Muscle layer of duodenum (tissue), 2 donors: ENCODE results near the gene SLC35E1.

ENCODE experiments used
- H3K27ac ChIP-seq: one replicate; pipeline ENCODE4 v1.7.0; 2013; ENCODE audit warnings: mild to moderate bottlenecking, low read length
- H3K27me3 ChIP-seq: one replicate; pipeline ENCODE4 v1.7.0; 2013; ENCODE audit warnings: low read depth, mild to moderate bottlenecking, control low read depth, low read length
- H3K36me3 ChIP-seq, 2 donors: one replicate each; pipeline ENCODE4 v1.7.0; 2013; ENCODE audit warnings: low read length in 2 of 2, control low read depth in 1 of 2, mild to moderate bottlenecking in 1 of 2; ENCODE audit not compliant: insufficient read depth in 2 of 2, control insufficient read depth in 1 of 2
- H3K4me1 ChIP-seq, 2 donors: one replicate each; pipeline ENCODE4 v1.7.0; 2013; ENCODE audit warnings: low read length in 2 of 2, mild to moderate bottlenecking in 2 of 2, control low read depth in 1 of 2, moderate library complexity in 1 of 2; ENCODE audit not compliant: insufficient read depth in 2 of 2, control insufficient read depth in 1 of 2
- H3K4me3 ChIP-seq, 2 donors: one replicate each; pipeline ENCODE4 v1.7.0; 2013; ENCODE audit warnings: low read length in 2 of 2, low read depth in 1 of 2, mild to moderate bottlenecking in 1 of 2
- H3K9me3 ChIP-seq, 2 donors: one replicate each; pipeline ENCODE4 v1.7.0; 2013; ENCODE audit warnings: low read length in 2 of 2, control low read depth in 1 of 2, mild to moderate bottlenecking in 1 of 2; ENCODE audit not compliant: control insufficient read depth in 1 of 2
- donor health status: healthy.

Gene SLC35E1

GRCh38 chr19:16596399-16596798 is 24.2 kb upstream of the SLC35E1 start:
- H3K27me3 ChIP-seq, result no peaks in the 10 kb centered on the region
- no peaks in the 10 kb centered on the region for H3K9me3 ChIP-seq
- peaks cover 0 to 32% of the 10 kb centered on the region in 2 donors for H3K4me1 ChIP-seq
- no peak overlapping the region for H3K27ac ChIP-seq
- no peaks in the 10 kb centered on the region for H3K36me3 ChIP-seq
- no peak overlapping the region for H3K4me3 ChIP-seq

- no peak overlapping the region for H3K27ac ChIP-seq
- H3K27me3 ChIP-seq, result no peaks in the 10 kb centered on the region
- H3K9me3 ChIP-seq, result no peaks in the 10 kb centered on the region
- H3K4me1 ChIP-seq, result peaks cover 4 to 33% of the 10 kb centered on the region in 2 donors
- no peaks in the 10 kb centered on the region for H3K36me3 ChIP-seq
- H3K4me3 ChIP-seq, result no peak overlapping the region
Measured at GRCh38 chr19:16595097-16595496, 22.9 kb upstream of the SLC35E1 start.

- no peaks in the 10 kb centered on the region for H3K27me3 ChIP-seq
- H3K9me3 ChIP-seq, result no peaks in the 10 kb centered on the region
- no peak overlapping the region for H3K27ac ChIP-seq
- H3K4me3 ChIP-seq, result no peak overlapping the region
- H3K4me1 ChIP-seq, result peaks cover 6 to 37% of the 10 kb centered on the region in 2 donors
- H3K36me3 ChIP-seq, result no peaks in the 10 kb centered on the region
Measured at GRCh38 chr19:16594681-16595091, 22.5 kb upstream of the SLC35E1 start.

- H3K9me3 ChIP-seq, result no peaks in the 10 kb centered on the region
- no peak overlapping the region for H3K27ac ChIP-seq
- H3K36me3 ChIP-seq, result no peaks in the 10 kb centered on the region
- H3K27me3 ChIP-seq, result no peaks in the 10 kb centered on the region
- no peak overlapping the region for H3K4me3 ChIP-seq
- peaks cover 8 to 34% of the 10 kb centered on the region in 2 donors for H3K4me1 ChIP-seq
Measured at GRCh38 chr19:16594131-16594586, 21.9 kb upstream of the SLC35E1 start.

GRCh38 chr19:16593181-16593580 is 21.0 kb upstream of the SLC35E1 start:
- Histone ChIP-seq H3K4me1 (peaks cover 18 to 34% of the 10 kb centered on the region in 2 donors), H3K27me3 (no peaks in the 10 kb centered on the region), H3K4me3 (no peak overlapping the region), H3K36me3 (no peaks in the 10 kb centered on the region), H3K27ac (no peak overlapping the region), H3K9me3 (no peaks in the 10 kb centered on the region)

- Histone ChIP-seq H3K27ac (no peak overlapping the region), H3K4me3 (no peak overlapping the region), H3K27me3 (no peaks in the 10 kb centered on the region), H3K9me3 (no peaks in the 10 kb centered on the region), H3K36me3 (no peaks in the 10 kb centered on the region), H3K4me1 (peaks cover 20 to 41% of the 10 kb centered on the region in 2 donors)
Measured at GRCh38 chr19:16591803-16592556, 19.8 kb upstream of the SLC35E1 start.

GRCh38 chr19:16590876-16591802 is 18.9 kb upstream of the SLC35E1 start:
- H3K4me1 ChIP-seq, result peaks cover 20 to 49% of the 10 kb centered on the region in 2 donors
- no peaks in the 10 kb centered on the region for H3K9me3 ChIP-seq
- H3K36me3 ChIP-seq, result no peaks in the 10 kb centered on the region
- H3K27me3 ChIP-seq, result no peaks in the 10 kb centered on the region
- no peak overlapping the region for H3K4me3 ChIP-seq
- H3K27ac ChIP-seq, result no peak overlapping the region

GRCh38 chr19:16589917-16590316 is 17.7 kb upstream of the SLC35E1 start:
- Histone ChIP-seq H3K36me3 (no peaks in the 10 kb centered on the region), H3K4me3 (no peak overlapping the region), H3K27me3 (no peaks in the 10 kb centered on the region), H3K4me1 (peaks cover 20 to 56% of the 10 kb centered on the region in 2 donors), H3K9me3 (no peaks in the 10 kb centered on the region), H3K27ac (no peak overlapping the region)

GRCh38 chr19:16588824-16589577 is 16.8 kb upstream of the SLC35E1 start:
- Histone ChIP-seq H3K27me3 (no peaks in the 10 kb centered on the region), H3K27ac (no peak overlapping the region), H3K4me3 (no peak overlapping the region), H3K9me3 (no peaks in the 10 kb centered on the region), H3K36me3 (no peaks in the 10 kb centered on the region), H3K4me1 (peaks cover 26 to 51% of the 10 kb centered on the region in 2 donors)

GRCh38 chr19:16587833-16588823 is 15.9 kb upstream of the SLC35E1 start:
- H3K4me1 ChIP-seq, result peaks cover 33 to 58% of the 10 kb centered on the region in 2 donors
- peak overlapping the region; percentile 4 to 30 for H3K4me3 ChIP-seq
- H3K36me3 ChIP-seq, result no peaks in the 10 kb centered on the region
- no peaks in the 10 kb centered on the region for H3K27me3 ChIP-seq
- H3K9me3 ChIP-seq, result no peaks in the 10 kb centered on the region
- H3K27ac ChIP-seq, result peak overlapping the region; percentile 5
